GM12874 (cell line): ENCODE data around the gene CDC34.

Source experiments
- CTCF ChIP-seq: IDR thresholded peaks from 2 replicates; pipeline ENCODE4 v1.5.1; 2011; ENCODE audit warnings: low read depth, mild to moderate bottlenecking, control low read depth, low read length, moderate library complexity; ENCODE audit not compliant: insufficient read depth

Gene CDC34

GRCh38 chr19:498977-499623, 32.5 kb upstream of the CDC34 start:
- no peak for TF ChIP-seq CTCF

- TF ChIP-seq CTCF: no peak
Observed at GRCh38 chr19:501646-502045, 29.9 kb upstream of the CDC34 start.

GRCh38 chr19:504616-505015, 26.9 kb upstream of the CDC34 start:
- no peak for TF ChIP-seq CTCF

GRCh38 chr19:506404-507285, 24.9 kb upstream of the CDC34 start:
- peak; percentile 99 for TF ChIP-seq CTCF

- no peak for TF ChIP-seq CTCF
Observed at GRCh38 chr19:507286-508203, 24.0 kb upstream of the CDC34 start, which contains the start of gene TPGS1. Gene TPGS1 (plus strand): TSS chr19:507497. CDS start chr19:507507, 10 bp downstream.

- TF ChIP-seq CTCF: no peak
Observed at GRCh38 chr19:508204-509150, 23.1 kb upstream of the CDC34 start.
